ENCODE data around the gene SDK1.

SDK1 gene

DNA sequence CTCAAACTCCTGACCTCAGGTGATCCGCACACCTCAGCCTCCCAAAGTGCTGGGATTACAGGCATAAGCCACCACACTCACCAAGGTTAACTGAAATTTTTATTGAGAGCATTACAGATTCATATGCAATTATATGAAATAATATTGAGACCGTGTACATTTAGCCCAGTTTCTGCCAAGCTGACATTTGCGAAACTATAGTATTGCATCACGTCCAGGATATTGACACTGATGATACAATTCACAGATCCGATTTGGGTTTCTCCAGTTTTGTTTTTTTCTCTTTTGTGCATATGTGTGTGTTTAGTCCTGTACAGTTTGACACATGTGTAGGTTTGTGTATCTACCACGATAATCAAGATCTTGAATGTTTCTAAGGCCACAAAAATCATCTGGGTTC lies 753.1 kb downstream of the SDK1 start:
- Histone ChIP-seq H3K4me2 (ENCODE audit: insufficient read depth, low read length) (no peak overlapping the region), H2AFZ (ENCODE audit: low read depth, low read length) (no peak overlapping the region), H3K79me2 (ENCODE audit: insufficient read depth, low read length) (no peaks in the 10 kb centered on the region), H3K9ac (ENCODE audit: low read depth, low read length) (no peak overlapping the region), H3K4me3 (ENCODE audit: low read depth in 1 of 2, low read length in 2 of 2) (no peak overlapping the region), H3K36me3 (ENCODE audit: insufficient read depth, low read length) (no peaks in the 10 kb centered on the region), H4K20me1 (ENCODE audit: insufficient read depth, low read length) (no peaks in the 10 kb centered on the region), H3K4me1 (ENCODE audit: insufficient read depth, low read length) (no peaks in the 10 kb centered on the region), H3K27ac (ENCODE audit: low read length) (no peak overlapping the region), H3K9me3 (ENCODE audit: insufficient read depth, low read length, severe bottlenecking) (no peaks in the 10 kb centered on the region), H3K27me3 (ENCODE audit: insufficient read depth, low read length, poor library complexity) (no peaks in the 10 kb centered on the region)
- ATAC-seq (ENCODE audit: insufficient read depth, low read depth) (no peak), DNase-seq (no peak)
- TF ChIP-seq, protein P1, sequence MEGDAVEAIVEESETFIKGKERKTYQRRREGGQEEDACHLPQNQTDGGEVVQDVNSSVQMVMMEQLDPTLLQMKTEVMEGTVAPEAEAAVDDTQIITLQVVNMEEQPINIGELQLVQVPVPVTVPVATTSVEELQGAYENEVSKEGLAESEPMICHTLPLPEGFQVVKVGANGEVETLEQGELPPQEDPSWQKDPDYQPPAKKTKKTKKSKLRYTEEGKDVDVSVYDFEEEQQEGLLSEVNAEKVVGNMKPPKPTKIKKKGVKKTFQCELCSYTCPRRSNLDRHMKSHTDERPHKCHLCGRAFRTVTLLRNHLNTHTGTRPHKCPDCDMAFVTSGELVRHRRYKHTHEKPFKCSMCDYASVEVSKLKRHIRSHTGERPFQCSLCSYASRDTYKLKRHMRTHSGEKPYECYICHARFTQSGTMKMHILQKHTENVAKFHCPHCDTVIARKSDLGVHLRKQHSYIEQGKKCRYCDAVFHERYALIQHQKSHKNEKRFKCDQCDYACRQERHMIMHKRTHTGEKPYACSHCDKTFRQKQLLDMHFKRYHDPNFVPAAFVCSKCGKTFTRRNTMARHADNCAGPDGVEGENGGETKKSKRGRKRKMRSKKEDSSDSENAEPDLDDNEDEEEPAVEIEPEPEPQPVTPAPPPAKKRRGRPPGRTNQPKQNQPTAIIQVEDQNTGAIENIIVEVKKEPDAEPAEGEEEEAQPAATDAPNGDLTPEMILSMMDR (IDR thresholded peaks at IDR 0.05; ENCODE audit: borderline replicate concordance, extremely low read depth, low read length, poor library complexity, severe bottlenecking), result no peak
- TF ChIP-seq EZH2 (IDR thresholded peaks at IDR 0.05; ENCODE audit: borderline replicate concordance, low read depth, low read length, severe bottlenecking), result no peak

DNA sequence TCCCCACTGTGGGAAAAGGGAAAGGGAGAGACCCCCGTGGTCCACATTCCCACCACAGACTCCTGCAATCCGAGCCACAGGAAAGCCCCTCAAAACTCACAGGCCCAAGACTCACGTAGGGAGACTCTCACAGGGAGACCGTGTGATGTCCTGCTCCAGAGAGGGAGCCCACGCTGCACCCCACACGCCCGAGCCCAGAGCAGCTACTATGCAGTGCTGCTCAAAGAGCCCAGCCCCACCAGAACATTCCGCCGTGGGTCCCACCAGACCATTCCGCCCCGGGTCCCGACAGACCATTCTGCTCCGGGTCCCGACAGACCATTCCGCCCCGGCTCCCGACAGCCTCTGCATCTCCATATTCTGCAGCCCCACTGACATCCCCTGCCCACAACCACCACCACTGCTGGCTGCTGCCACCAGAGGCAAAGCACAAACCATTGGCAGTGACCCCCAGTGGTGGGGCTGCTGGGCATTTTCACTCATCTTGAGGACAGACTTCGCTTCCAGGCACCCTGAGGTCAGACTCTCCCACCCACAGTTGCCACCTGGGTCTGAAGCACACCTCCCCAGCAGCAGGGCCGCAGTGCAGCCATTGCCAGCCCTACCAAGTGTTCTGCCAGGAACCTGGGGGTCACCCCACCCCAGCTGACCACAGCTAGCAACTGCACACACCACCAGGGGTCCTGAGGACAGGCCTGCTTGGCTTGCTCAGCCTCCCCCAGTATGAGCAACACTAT lies 755.7 kb downstream of the SDK1 start:
- TF ChIP-seq, protein P1 (IDR thresholded peaks at IDR 0.05; ENCODE audit: borderline replicate concordance, extremely low read depth, low read length, poor library complexity, severe bottlenecking), result no peak
- TF ChIP-seq EZH2 (IDR thresholded peaks at IDR 0.05; ENCODE audit: borderline replicate concordance, low read depth, low read length, severe bottlenecking), result no peak

DNA sequence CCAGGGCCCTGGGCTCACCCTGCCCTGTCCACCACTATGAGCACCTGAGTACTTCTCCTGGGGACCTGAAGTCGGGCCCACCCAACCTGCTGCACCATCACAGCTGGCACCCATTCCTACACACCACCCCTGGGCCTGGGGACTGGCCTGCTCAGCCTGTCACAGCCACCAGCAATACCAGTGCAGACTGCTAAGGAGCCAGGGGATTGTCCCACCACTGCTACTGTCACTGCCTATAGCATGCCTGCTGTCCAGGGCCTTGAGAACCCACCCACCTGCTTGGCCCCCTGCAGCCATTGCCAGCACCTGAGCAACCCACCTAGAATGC lies 756.2 kb downstream of the SDK1 start:
- Histone ChIP-seq H4K20me1 (ENCODE audit: insufficient read depth, low read length) (no peaks in the 10 kb centered on the region), H2AFZ (ENCODE audit: low read depth, low read length) (no peak overlapping the region), H3K27me3 (ENCODE audit: insufficient read depth, low read length, poor library complexity) (no peaks in the 10 kb centered on the region), H3K9me3 (ENCODE audit: insufficient read depth, low read length, severe bottlenecking) (no peaks in the 10 kb centered on the region), H3K4me3 (ENCODE audit: low read depth in 1 of 2, low read length in 2 of 2) (no peak overlapping the region), H3K27ac (ENCODE audit: low read length) (no peak overlapping the region), H3K79me2 (ENCODE audit: insufficient read depth, low read length) (no peaks in the 10 kb centered on the region), H3K4me1 (ENCODE audit: insufficient read depth, low read length) (no peaks in the 10 kb centered on the region), H3K36me3 (ENCODE audit: insufficient read depth, low read length) (no peaks in the 10 kb centered on the region), H3K9ac (ENCODE audit: low read depth, low read length) (no peak overlapping the region), H3K4me2 (ENCODE audit: insufficient read depth, low read length) (no peak overlapping the region)
- TF ChIP-seq, protein P1 (IDR thresholded peaks at IDR 0.05; ENCODE audit: borderline replicate concordance, extremely low read depth, low read length, poor library complexity, severe bottlenecking), result no peak
- no peak for TF ChIP-seq EZH2 (IDR thresholded peaks at IDR 0.05; ENCODE audit: borderline replicate concordance, low read depth, low read length, severe bottlenecking)
- DNase-seq (no peak), ATAC-seq (ENCODE audit: insufficient read depth, low read depth) (no peak)

More for the DNA sequence above, 755.7 kb downstream of the SDK1 start:
- H4K20me1 ChIP-seq (ENCODE audit: insufficient read depth, low read length), result no peaks in the 10 kb centered on the region
- no peaks in the 10 kb centered on the region for H3K9me3 ChIP-seq (ENCODE audit: insufficient read depth, low read length, severe bottlenecking)
- no peak overlapping the region for H2AFZ ChIP-seq (ENCODE audit: low read depth, low read length)
- DNase-seq (no peak), ATAC-seq (ENCODE audit: insufficient read depth, low read depth) (no peak)
- H3K27me3 ChIP-seq (ENCODE audit: insufficient read depth, low read length, poor library complexity), result no peaks in the 10 kb centered on the region
- H3K36me3 ChIP-seq (ENCODE audit: insufficient read depth, low read length), result no peaks in the 10 kb centered on the region
- H3K79me2 ChIP-seq (ENCODE audit: insufficient read depth, low read length), result no peaks in the 10 kb centered on the region
- no peak overlapping the region for H3K4me3 ChIP-seq (ENCODE audit: low read depth in 1 of 2, low read length in 2 of 2)
- no peak overlapping the region for H3K9ac ChIP-seq (ENCODE audit: low read depth, low read length)
- H3K4me1 ChIP-seq (ENCODE audit: insufficient read depth, low read length), result no peaks in the 10 kb centered on the region
- no peak overlapping the region for H3K27ac ChIP-seq (ENCODE audit: low read length)
- H3K4me2 ChIP-seq (ENCODE audit: insufficient read depth, low read length), result no peak overlapping the region
